ENCODE results near the gene DOC2A. TPM values are rescaled to one million over a fixed set of nuclear protein-coding genes. Genes with fewer than 3 reads are reported as not detected.
"Not testable (repeated sequence)": the region's sequence is repeated elsewhere in the genome, so short reads cannot be mapped to it uniquely, and the experiment has no call there.

The DOC2A gene
- total and polyA plus RNA-seq, 2 of the 4 experiments (the other 2 are of a cell fraction), result under 0.01 to 0.48 TPM

- BruUV-seq (replicated peaks); H3K9me1 ChIP-seq (ENCODE audit: insufficient read depth, low read length); H2BK15ac ChIP-seq (ENCODE audit: low read depth, low read length); H2BK5ac ChIP-seq (ENCODE audit: low read depth, low read length, poor library complexity, severe bottlenecking); H2AK5ac ChIP-seq (ENCODE audit: low read depth, low read length); H2BK120ac ChIP-seq (ENCODE audit: low read depth, low read length); H4K20me1 ChIP-seq (ENCODE audit: insufficient read depth, low read length); H3K4me3 ChIP-seq (ENCODE audit: insufficient read depth, low read depth, low read length); H3K56ac ChIP-seq (ENCODE audit: extremely low read depth, insufficient read depth, low read length); H3K36me3 ChIP-seq (ENCODE audit: control insufficient read depth, insufficient read depth, low read length); H3K18ac ChIP-seq (ENCODE audit: low read depth, low read length); H3K23ac ChIP-seq (ENCODE audit: low read depth, low read length); ATAC-seq (ENCODE audit: low read depth); H3K27me3 ChIP-seq (ENCODE audit: control insufficient read depth, insufficient read depth, low read length); H3K4me1 ChIP-seq (ENCODE audit: control insufficient read depth, insufficient read depth, low read length); H3K4ac ChIP-seq (ENCODE audit: low read depth, low read length); H4K8ac ChIP-seq (ENCODE audit: low read depth in 2 of 2, low read length in 2 of 2); H3K79me1 ChIP-seq (ENCODE audit: low read depth in 1 of 2, low read length in 2 of 2); H3K4me2 ChIP-seq (ENCODE audit: low read depth, low read length); in situ Hi-C loops (cut with MboI; ENCODE audit: low sequenced_read_pairs); intact Hi-C loops (cut with micrococcal nuclease); H3K9me3 ChIP-seq (ENCODE audit: control insufficient read depth, insufficient read depth, low read length); H3K27ac ChIP-seq (ENCODE audit: insufficient read depth, low read length); H4K5ac ChIP-seq (ENCODE audit: low read depth, low read length); H2BK20ac ChIP-seq (ENCODE audit: low read depth, low read length); dilution Hi-C loops (cut with HindIII; ENCODE audit: low sequenced_read_pairs, unreplicated experiment); H2AFZ ChIP-seq (replicated peaks; ENCODE audit: low read length, poor library complexity); H2AK9ac ChIP-seq (replicated peaks; ENCODE audit: low read depth, low read length, poor library complexity); H3K14ac ChIP-seq (replicated peaks; ENCODE audit: low read depth, low read length); H3K9ac ChIP-seq (ENCODE audit: low read depth, low read length); DNase-seq; CTCF ChIA-PET; H4K91ac ChIP-seq (ENCODE audit: insufficient read depth, low read depth, low read length): not testable (repeated sequence)
- POLR2A ChIA-PET (ENCODE audit: unreplicated experiment), result interaction anchor here (0.6 kb wide), 1 partner anchor 14 kb away, joined by 5 read pairs; no protein-coding TSS in a partner anchor
- no CpG with 5 or more reads among the region's 4 CpGs for WGBS, 2 experiments (ENCODE audit: extremely low coverage in 2 of 2, insufficient read length in 1 of 2)
Measured at GRCh38 chr16:30017937-30018336, 7.1 kb upstream of the DOC2A start.

Data from IMR-90 (cell line).